RWPE1 (cell line): ENCODE results near the gene CABP7.

Source experiments
- CTCF ChIA-PET: fragments of 350-600 bp; sonication (Branson Sonifier 250); formaldehyde crosslinking; extraction: SDS; loops from one replicate; lab custom pipeline; 2021; lab: Yijun Ruan, JAX
- POLR2A ChIA-PET: fragments of 400-600 bp; formaldehyde crosslinking; extraction: SDS; loops from one replicate; lab custom pipeline; 2020; ENCODE audit warnings: antibody characterized with exemption; ENCODE audit not compliant: low non-redundant PET; lab: Yijun Ruan, JAX
- DNase-seq: peaks from one replicate; pipeline ENCODE4 v3.0.0; 2012; ENCODE audit warnings: low spot score
- H3K27ac ChIP-seq: fragments of 450-650 bp; 2 replicates; pipeline ENCODE4 v1.5.1; 2017
- CTCF ChIP-seq: fragments of 450-650 bp; conservative IDR thresholded peaks from 2 replicates; pipeline ENCODE4 v1.5.1; 2017; ENCODE audit warnings: low read depth, mild to moderate bottlenecking

Gene CABP7

DNA sequence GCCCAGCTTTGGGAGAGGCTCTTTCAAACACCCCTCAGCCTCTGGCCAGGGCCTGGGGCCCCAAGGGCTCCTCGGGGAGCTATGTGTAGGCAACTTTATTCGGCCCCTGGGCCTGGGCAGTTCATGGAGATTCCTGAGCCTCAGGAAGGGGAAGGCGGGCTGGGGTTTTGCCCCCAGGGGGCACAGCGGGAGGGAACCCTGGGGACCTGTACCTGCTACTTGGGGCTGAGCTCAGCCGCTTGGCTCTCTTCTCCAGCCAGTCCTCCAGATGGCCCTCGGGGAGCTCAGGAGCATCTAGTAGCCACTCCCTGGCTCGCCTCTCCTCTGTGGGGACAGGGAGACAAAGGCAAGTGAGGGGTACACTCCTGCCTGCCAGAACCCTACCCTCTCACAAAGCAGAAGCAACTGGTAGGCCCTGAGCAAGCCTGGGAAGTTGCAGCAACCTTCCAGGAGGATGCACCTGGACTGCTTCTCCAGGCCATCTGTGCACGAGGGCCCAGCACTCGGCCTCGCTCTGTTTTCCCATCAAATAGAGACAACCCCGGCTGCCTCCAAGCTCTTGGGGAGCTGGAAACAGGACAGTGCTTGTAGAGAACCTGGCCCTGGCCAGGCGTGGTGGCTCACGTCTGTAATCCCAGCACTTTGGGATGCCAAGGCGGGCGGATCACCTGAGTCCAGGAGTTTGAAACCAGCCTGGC lies 18.5 kb downstream of the CABP7 start:
- DNase-seq: no peak
- CTCF ChIA-PET: interaction anchor here (0.5 kb wide), 1 partner anchor 24 kb away, joined by 3 read pairs; no protein-coding TSS in a partner anchor
- peak overlapping the region; percentile 16 for H3K27ac ChIP-seq
- TF ChIP-seq CTCF: no peak
- POLR2A ChIA-PET: no interaction called here

DNA sequence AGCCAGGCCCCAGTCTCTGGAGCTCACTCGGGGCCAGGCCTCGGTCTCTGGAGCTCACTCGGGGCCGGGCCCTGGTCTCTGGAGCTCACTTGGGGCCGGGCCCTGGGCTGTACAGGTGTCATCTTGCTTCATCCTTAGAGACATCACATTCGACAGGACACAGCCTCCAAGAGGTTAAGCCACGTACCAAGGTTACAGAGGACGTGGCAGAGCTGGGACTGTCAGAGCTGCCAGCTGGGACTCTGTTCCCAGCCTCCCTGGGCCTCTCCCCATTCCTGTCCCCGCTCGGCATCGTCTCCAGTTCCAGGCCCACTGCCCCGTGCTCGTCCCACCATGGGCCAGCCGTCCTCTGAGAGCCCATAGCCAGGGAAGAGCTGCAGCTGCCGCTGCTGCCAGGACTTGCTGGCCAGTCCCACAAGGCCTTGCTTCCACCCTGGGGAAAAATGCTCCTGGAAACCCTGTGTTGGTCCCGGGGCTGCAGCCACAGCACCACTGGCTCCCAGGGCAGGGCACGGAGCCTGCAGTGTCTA lies 19.6 kb downstream of the CABP7 start:
- no peak overlapping the region for H3K27ac ChIP-seq
- ChIA-PET POLR2A (no interaction called here), CTCF (no interaction called here)
- TF ChIP-seq CTCF: no peak
- no peak for DNase-seq

GRCh38 chr22:29740216-29740615 lies 20.4 kb downstream of the CABP7 start:
- ChIA-PET CTCF (interaction anchor here (0.6 kb wide), 1 partner anchor 242 kb away, joined by 3 read pairs; no protein-coding TSS in a partner anchor), POLR2A (no interaction called here)
- no peak for DNase-seq
- H3K27ac ChIP-seq: peak overlapping the region; percentile 11; the same call in 1 of the 2 replicates
- no peak for TF ChIP-seq CTCF

GRCh38 chr22:29741926-29742325 lies 22.1 kb downstream of the CABP7 start:
- no peak for DNase-seq
- POLR2A ChIA-PET: no interaction called here
- no peak for TF ChIP-seq CTCF
- CTCF ChIA-PET: no interaction called here
- peak overlapping the region; percentile 93; the same call in 1 of the 2 replicates for H3K27ac ChIP-seq

DNA sequence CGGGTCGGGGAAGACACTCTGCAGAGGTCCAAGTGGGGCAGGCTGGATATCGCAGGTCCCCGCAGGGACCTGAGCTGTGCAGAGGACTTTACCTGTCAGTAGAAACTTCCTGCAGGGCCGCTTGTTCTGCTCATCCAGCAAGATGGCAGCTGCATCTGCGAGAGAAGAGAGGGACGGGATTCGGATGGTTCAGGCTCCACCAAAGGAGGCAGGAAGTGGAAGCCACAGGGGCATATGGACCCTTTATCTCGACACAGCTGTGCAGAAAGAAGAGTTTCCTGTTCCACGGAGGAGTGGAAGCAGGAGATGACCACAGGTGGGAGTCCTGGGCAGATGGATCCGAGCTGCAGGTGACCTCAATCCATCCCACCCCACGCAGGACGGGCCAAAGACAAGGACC lies 22.5 kb downstream of the CABP7 start:
- no peak for DNase-seq
- peak overlapping the region; percentile 93; the same call in 1 of the 2 replicates for H3K27ac ChIP-seq
- TF ChIP-seq CTCF: no peak
- CTCF ChIA-PET: no interaction called here
- POLR2A ChIA-PET: no interaction called here

GRCh38 chr22:29744902-29745301 lies 25.1 kb downstream of the CABP7 start:
- CTCF ChIA-PET: interaction anchor here (0.6 to 0.7 kb wide), 2 partner anchors 12 to 433 kb away, joined by 3 to 5 read pairs; no protein-coding TSS in a partner anchor
- peak overlapping the region; percentile 93 for H3K27ac ChIP-seq
- DNase-seq: peak; percentile 75
- TF ChIP-seq CTCF: no peak
- POLR2A ChIA-PET: no interaction called here
